KG1 (cell line): ENCODE measurements around the gene FHOD3.
A peak's percentile ranks its signal among the peaks of the same experiment; 100 is the strongest.
"Not testable (repeated sequence)": the region's sequence is repeated elsewhere in the genome, so short reads cannot be mapped to it uniquely, and the experiment has no call there.

ENCODE experiments used
- DNase-seq: peaks from one replicate; lab custom pipeline; 2025; lab: John Stamatoyannopoulos, UW

FHOD3 gene

GRCh38 chr18:36551274-36551673 lies 253.8 kb downstream of the FHOD3 start:
- not testable (repeated sequence) for DNase-seq

DNA sequence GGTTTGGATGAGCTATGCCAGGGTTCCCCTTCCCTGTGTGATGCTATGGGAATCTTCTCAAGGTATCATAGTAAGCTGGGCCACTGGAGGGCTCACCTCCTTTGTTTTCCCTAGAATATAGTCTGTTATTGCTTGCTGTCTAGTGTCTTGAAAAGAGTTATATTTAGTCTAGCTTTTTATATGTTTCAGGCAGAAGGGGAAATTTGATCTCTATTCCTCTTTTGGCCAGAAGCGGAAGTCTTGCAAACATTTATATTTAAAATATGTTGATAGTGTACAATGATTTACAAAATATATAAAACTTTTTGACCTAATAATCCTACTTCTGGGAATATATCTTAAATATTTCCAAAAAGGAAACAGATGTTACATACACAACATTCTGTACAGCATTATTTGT lies 260.7 kb downstream of the FHOD3 start:
- no peak for DNase-seq

GRCh38 chr18:36559149-36559857 lies 261.8 kb downstream of the FHOD3 start:
- DNase-seq = no peak

- DNase-seq = no peak
Measured at GRCh38 chr18:36560187-36560586, 262.7 kb downstream of the FHOD3 start.

DNA sequence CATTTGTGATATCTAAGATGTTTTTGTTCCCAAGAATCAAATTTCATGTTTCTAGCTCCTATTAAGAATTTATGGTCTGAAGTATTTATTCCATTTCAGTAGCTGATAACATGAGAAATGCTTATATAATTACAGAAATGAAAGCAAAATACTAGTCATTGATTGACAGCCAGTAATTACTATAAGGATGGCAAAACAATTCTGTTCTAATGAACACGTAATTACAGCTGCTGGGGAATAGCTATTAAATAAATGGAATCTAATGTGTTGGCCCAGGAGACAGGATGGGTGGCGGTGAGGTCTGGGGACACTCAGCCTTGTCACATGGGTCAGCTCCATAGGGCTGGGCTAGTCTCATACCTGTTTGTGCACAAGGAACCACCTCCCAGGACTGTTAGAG lies 263.5 kb downstream of the FHOD3 start:
- no peak for DNase-seq

DNA sequence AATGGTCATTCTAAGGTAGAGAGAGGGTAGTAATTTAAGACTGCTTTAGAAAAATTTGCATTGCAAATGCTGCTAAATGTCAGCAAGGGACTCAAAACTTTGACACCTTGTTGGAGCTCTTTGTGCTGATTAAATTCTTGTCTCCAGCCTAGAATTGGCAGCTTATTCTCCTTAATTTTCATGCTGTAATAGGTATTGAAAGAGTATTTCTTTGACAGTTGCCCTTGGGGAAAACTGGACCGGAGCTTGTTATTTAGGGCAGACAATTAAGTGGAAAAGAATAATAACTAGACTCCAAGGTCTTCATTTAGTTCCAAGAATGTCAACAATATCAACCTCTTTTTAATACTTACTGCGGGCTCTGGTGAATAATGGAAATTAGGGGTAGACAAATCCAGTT lies 267.3 kb downstream of the FHOD3 start:
- no peak for DNase-seq

DNA sequence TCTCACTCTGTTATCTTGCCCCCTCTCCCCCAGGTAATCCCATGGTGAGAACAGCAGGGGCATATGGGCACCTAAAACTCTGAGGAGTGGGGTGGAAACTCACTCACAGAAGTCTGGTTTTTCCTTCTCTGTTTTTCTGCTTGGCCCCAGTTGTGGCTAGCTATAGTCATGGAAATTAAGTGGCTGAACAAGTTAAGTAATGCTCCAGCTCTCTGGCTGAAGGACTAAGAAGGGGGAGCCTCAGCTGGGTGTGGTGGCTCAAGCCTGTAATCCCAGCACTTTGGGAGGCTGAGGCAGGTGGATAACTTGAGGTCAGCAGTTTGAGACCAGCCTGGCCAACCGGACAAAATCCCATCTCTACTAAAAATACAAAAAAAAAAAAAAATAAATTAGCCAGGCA lies 270.3 kb downstream of the FHOD3 start:
- no peak for DNase-seq

DNA sequence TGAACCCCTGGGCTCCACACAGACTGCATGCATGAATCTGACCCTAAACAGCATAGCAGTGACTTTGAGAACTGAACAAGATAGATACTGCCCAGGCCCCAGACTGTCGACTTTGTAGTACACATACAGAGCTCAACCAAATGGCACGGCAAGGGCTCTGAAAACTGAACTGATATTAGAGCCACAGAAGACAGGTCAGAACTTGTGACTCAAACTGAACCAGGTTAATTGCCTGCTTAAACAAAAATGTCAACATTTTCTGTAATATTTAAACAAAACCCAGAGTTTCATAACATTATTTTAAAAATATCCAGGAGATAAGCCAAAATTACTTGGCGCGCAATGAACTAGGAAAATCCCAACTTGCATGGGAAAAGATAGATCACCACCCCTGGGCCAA lies 271.0 kb downstream of the FHOD3 start:
- DNase-seq = no peak

DNA sequence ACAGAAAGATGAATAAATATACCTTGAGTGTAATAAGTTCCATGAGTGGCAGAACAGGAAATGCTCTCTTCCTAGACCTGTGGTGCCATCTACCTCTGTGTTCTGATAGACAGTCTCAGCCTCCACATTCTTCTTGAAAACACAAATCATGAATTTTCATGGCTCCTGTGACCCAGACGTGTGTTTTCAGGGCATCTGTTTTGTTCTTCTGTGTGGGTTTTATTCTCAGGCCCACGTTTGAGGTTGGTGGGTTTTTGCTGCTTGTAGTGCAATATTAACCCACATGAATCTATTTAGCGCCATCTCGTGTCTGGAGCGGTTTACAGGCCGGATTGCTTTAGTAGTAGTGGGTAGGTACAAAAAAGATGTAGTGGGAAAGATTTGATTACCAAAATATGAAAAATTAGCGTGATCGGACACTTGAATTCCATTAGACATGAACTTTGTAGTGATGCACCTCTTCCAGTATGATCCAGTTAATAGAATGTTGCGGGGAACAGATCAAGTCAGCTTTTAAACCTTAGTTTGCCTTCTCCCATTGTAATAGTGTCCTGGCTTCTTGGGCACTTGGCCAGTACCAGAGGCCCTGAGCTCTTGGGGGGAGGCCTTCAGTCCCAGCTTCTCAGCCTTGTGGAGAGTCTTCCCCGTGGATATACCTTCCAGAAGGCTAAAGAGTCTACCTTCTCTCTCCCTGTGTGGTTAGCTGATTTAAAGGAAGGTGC lies 274.8 kb downstream of the FHOD3 start:
- DNase-seq = peak; percentile 5

GRCh38 chr18:36576339-36576738 lies 278.8 kb downstream of the FHOD3 start:
- DNase-seq = no peak

DNA sequence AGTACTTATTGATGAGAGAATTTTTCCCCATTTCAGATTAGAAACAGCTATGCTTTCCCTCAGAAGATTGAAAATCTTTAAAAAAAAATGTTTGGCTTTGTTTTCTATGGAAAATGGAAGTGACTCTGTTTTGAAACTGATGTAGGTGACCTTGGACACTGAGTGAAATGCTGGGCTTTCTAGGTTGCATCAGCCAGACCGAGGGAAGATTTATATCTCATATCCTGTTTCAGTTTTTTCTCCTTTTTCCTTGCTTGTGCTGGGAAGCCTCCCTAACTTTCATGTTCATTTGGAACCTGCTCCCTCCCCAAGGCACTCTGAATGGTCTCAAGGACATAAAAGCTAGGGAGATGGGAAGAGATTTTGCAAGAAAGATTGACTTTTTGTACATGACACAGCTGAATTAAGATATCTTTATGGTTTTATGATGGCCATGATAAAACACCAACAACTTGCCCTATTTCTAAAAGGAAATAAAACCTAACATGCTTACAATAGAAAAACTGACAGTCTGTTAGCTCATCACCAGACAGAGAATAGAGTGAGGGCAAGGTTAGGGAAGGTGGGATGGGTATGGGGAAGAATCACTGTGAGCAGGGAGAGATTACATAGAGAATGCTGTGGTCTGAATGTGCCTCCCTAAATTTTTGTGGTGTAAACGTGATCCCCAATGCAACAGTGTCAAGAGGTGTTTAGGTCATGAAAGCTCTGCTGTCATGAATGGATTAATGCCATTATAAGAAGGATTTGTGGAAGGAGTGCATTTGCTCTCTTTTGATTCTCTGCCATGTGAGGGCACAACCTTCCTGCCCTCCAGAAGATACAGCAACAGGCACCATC lies 281.6 kb downstream of the FHOD3 start:
- no peak for DNase-seq

DNA sequence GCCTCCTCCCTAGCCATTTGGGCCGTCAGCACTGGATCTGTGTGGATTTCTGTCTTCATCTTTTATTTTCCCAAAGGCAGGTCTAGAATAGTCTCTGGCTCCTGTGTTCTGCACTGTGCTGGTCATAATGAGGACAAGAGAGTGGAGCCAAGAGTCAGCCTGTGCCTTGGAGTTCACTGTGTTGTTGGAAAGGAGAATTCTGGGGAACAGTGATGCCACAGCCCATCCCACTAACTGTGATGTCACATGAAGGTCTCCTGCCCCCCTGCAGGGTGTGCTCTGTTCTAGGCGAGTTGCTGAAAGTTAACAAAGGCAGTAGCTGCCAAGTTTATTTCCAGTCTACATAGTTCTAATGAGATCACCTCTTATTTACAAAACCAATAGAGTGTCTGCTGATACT lies 282.8 kb downstream of the FHOD3 start:
- no peak for DNase-seq

DNA sequence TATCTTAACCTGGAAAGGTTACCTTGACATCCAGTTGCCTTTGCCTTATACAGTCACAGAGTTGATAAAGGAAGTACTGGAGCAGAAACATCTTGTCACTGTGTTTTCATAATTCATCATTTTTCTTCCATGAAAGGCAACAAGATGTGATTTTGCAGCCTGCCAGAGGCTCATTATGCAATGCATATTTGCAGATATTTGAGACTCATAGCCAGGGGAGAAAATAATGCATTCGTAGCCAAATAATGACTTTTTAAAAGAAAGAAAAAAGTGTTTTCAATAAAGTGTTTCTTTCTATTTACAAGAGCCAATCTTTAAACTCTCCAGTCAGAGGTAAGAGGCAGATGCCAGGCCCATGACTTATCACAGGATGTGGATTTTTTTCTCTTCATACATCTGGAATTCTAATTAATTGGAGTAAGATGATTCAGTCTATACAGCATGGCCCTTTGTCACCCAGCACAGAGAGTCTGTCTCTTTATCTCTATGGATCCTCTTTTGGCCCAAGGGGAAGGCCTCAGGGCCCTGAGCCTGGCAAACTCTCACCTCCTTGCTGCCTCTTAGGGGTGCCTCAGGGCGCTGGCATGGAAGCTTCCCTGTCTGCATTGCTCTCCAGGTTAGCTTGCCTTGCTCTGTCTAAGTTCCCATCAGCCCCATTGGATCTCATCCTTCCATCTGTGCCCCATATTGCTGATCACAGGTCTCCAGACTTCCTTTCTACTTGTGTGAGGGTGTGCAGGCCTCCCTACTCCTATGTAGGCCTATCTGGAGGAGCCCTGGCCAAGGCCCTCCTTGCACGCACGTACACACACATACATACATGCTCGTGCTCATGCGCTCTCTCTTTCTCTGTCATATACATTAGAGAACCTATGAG lies 283.6 kb downstream of the FHOD3 start:
- no peak for DNase-seq

- no peak for DNase-seq
Measured at GRCh38 chr18:36582988-36583745, 285.7 kb downstream of the FHOD3 start.

GRCh38 chr18:36589857-36590543 lies 292.5 kb downstream of the FHOD3 start:
- DNase-seq = no peak

- DNase-seq = no peak
Measured at GRCh38 chr18:36590621-36591580, 293.4 kb downstream of the FHOD3 start.

DNA sequence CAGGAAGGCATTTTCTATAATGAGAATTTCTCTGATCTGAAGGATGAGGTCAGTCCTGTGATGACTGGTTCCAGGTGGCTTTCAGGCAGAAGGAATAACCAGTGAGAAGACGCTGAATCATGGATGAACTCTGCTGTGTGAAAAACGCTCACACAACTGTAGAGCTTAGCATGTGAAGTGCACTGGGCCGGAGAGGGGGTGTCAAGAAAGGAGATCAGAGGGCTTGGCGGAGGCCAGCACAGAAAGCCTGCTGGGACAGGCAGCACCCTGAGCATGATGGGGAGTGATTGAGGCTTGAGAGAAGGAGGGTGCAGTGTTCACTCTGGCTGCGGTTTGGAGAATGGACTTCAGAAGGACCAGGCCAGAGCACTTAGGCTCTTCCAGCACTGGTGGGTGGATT lies 294.8 kb downstream of the FHOD3 start:
- no peak for DNase-seq

GRCh38 chr18:36593001-36593400 lies 295.5 kb downstream of the FHOD3 start:
- DNase-seq = no peak

- no peak for DNase-seq
Measured at GRCh38 chr18:36593641-36594040, 296.1 kb downstream of the FHOD3 start.
